Suprapubic skin (tissue), 4 donors: ENCODE measurements around the gene HSD3B1. TPM values are rescaled to one million over a fixed set of nuclear protein-coding genes. Genes with fewer than 3 reads are reported as not detected.
"Not testable (repeated sequence)": the region's sequence is repeated elsewhere in the genome, so short reads cannot be mapped to it uniquely, and the experiment has no call there.

Experiments
- DNase-seq, 2 donors: peaks; one replicate each; pipeline ENCODE4 v3.0.0-alpha.2; 2019; ENCODE audit warnings: low spot score in 2 of 2
- H3K27ac ChIP-seq: fragments of 200-600 bp; sonication (generic); one replicate; pipeline ENCODE4 v1.5.1; 2019
- H3K27me3 ChIP-seq: fragments of 200-600 bp; sonication (generic); one replicate; pipeline ENCODE4 v1.5.1; 2019
- H3K36me3 ChIP-seq: fragments of 200-600 bp; sonication (generic); one replicate; pipeline ENCODE4 v1.5.1; 2019
- H3K4me1 ChIP-seq: fragments of 200-600 bp; sonication (generic); one replicate; pipeline ENCODE4 v1.5.1; 2019
- H3K4me3 ChIP-seq: fragments of 200-600 bp; sonication (generic); one replicate; pipeline ENCODE4 v1.5.1; 2019; ENCODE audit warnings: mild to moderate bottlenecking
- H3K9me3 ChIP-seq: fragments of 200-600 bp; sonication (generic); one replicate; pipeline ENCODE4 v1.5.1; 2019
- CTCF ChIP-seq, 2 donors: fragments of 200-600 bp in 1 of 2; fragments of 450-650 bp in 1 of 2; sonication (generic) in 1 of 2; IDR thresholded peaks; one replicate each; pipeline ENCODE4 v1.5.1; 2016 to 2019; ENCODE audit warnings: antibody characterized with exemption in 2 of 2, mild to moderate bottlenecking in 1 of 2, moderate library complexity in 1 of 2
- EP300 ChIP-seq: sonication (generic); formaldehyde crosslinking; IDR thresholded peaks from one replicate; pipeline ENCODE4 v1.6.1; 2017; ENCODE audit warnings: antibody characterized with exemption
- POLR2A ChIP-seq, 2 donors: fragments of 450-650 bp; IDR thresholded peaks; one replicate each; pipeline ENCODE4 v1.6.1; 2017; ENCODE audit warnings: antibody characterized with exemption in 2 of 2, mild to moderate bottlenecking in 2 of 2, moderate library complexity in 2 of 2
- POLR2AphosphoS5 ChIP-seq, 3 donors: sonication (generic); formaldehyde crosslinking; IDR thresholded peaks; one replicate each; pipeline ENCODE4 v1.6.1; 2017; ENCODE audit warnings: antibody characterized with exemption in 3 of 3
- WGBS: methylation state at CpG from one replicate; pipeline ENCODE4 v1.1.5; 2018; 5-methylcytosine and 5-hydroxymethylcytosine counted together
- total RNA-seq, 4 donors: library from RNA; depleted of rRNA; stranded (reverse); fragments of >200 nt; gene quantifications; one replicate each; pipeline ENCODE4 v1.1.0, GENCODE V29; 2016

Gene HSD3B1
- total RNA-seq, 4 donors from 2014 or later: 2.9 to 20.1 (median 5.6) TPM

GRCh38 chr1:119549719-119550132 is 42.7 kb downstream of the HSD3B1 start:
- H3K27ac ChIP-seq: no peak overlapping the region
- no peak for DNase-seq
- H3K36me3 ChIP-seq: no peaks in the 10 kb centered on the region
- no peaks in the 10 kb centered on the region for H3K27me3 ChIP-seq
- WGBS: 69% methylated on average over 4 of the region's 4 CpGs
- no peak for TF ChIP-seq EP300
- no peak for TF ChIP-seq POLR2AphosphoS5 (IDR thresholded peaks at IDR 0.05)
- peak in 1 of 2 donors; percentile 50 for TF ChIP-seq CTCF (IDR thresholded peaks at IDR 0.05)
- TF ChIP-seq POLR2A (IDR thresholded peaks at IDR 0.05): no peak
- H3K9me3 ChIP-seq: no peaks in the 10 kb centered on the region
- peaks cover 16% of the 10 kb centered on the region for H3K4me1 ChIP-seq
- no peak overlapping the region for H3K4me3 ChIP-seq

GRCh38 chr1:119550381-119550780 is 43.4 kb downstream of the HSD3B1 start:
- no peak for DNase-seq
- WGBS: 94% methylated on average over 2 of the region's 2 CpGs
- peaks cover 17% of the 10 kb centered on the region for H3K4me1 ChIP-seq
- no peaks in the 10 kb centered on the region for H3K27me3 ChIP-seq
- no peak for TF ChIP-seq EP300
- TF ChIP-seq POLR2AphosphoS5 (IDR thresholded peaks at IDR 0.05): no peak
- no peak for TF ChIP-seq POLR2A (IDR thresholded peaks at IDR 0.05)
- TF ChIP-seq CTCF (IDR thresholded peaks at IDR 0.05): no peak
- no peak overlapping the region for H3K27ac ChIP-seq
- H3K36me3 ChIP-seq: no peaks in the 10 kb centered on the region
- H3K9me3 ChIP-seq: no peaks in the 10 kb centered on the region
- H3K4me3 ChIP-seq: no peak overlapping the region

GRCh38 chr1:119551218-119551617 is 44.2 kb downstream of the HSD3B1 start:
- H3K9me3 ChIP-seq: no peaks in the 10 kb centered on the region
- DNase-seq: no peak
- H3K27ac ChIP-seq: no peak overlapping the region
- no peaks in the 10 kb centered on the region for H3K36me3 ChIP-seq
- no peak overlapping the region for H3K4me3 ChIP-seq
- no peaks in the 10 kb centered on the region for H3K27me3 ChIP-seq
- TF ChIP-seq POLR2A (IDR thresholded peaks at IDR 0.05) (no peak), CTCF (IDR thresholded peaks at IDR 0.05) (no peak), EP300 (no peak), POLR2AphosphoS5 (IDR thresholded peaks at IDR 0.05) (no peak)
- H3K4me1 ChIP-seq: peaks cover 17% of the 10 kb centered on the region

GRCh38 chr1:119552656-119553055 is 45.6 kb downstream of the HSD3B1 start:
- peaks cover 17% of the 10 kb centered on the region for H3K4me1 ChIP-seq
- not testable (repeated sequence) for H3K36me3 ChIP-seq, H3K27me3 ChIP-seq, H3K4me3 ChIP-seq, H3K9me3 ChIP-seq, H3K27ac ChIP-seq, DNase-seq
- 75% methylated on average over 1 of the region's 1 CpG for WGBS

GRCh38 chr1:119553302-119554071 is 46.5 kb downstream of the HSD3B1 start:
- not testable (repeated sequence) for H3K36me3 ChIP-seq, H3K9me3 ChIP-seq, DNase-seq, H3K27me3 ChIP-seq, H3K4me3 ChIP-seq
- peaks cover 17% of the 10 kb centered on the region for H3K4me1 ChIP-seq
- 73% methylated on average over 1 of the region's 1 CpG for WGBS
- H3K27ac ChIP-seq: peak overlapping the region; percentile 7

- Histone ChIP-seq H3K27ac (peak overlapping the region; percentile 7), H3K9me3 (no peaks in the 10 kb centered on the region), H3K27me3 (no peaks in the 10 kb centered on the region), H3K4me3 (no peak overlapping the region), H3K4me1 (peaks cover 17% of the 10 kb centered on the region), H3K36me3 (no peaks in the 10 kb centered on the region)
- TF ChIP-seq CTCF (IDR thresholded peaks at IDR 0.05) (no peak), EP300 (no peak), POLR2AphosphoS5 (IDR thresholded peaks at IDR 0.05) (no peak), POLR2A (IDR thresholded peaks at IDR 0.05) (no peak)
- DNase-seq: no peak
Measured at GRCh38 chr1:119554183-119554582, 47.2 kb downstream of the HSD3B1 start.
